Measurements from ENCODE around the gene LEP.
"Not testable (repeated sequence)": the region's sequence is repeated elsewhere in the genome, so short reads cannot be mapped to it uniquely, and the experiment has no call there.

Gene LEP

DNA sequence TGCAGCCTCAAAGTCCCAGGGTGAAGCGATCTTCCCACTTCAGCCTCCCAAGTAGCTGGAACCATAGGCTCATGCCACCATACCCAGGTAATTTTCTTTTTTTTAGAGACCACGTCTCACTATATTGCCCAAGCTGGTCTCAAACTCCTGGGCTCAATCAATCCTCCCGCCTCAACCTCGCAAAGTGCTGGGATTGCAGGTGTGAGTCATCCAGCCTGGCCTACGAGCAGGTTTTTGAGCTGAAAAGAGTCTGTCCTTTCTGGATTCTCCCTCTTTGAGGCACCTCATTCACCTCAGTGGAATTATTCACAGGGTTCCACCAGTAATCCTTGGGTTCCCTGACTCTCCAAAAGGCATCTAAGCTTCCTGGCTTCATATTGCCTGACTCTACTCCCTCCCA is 7.6 kb upstream of the LEP start:
- Histone ChIP-seq H3K36me3 (ENCODE audit: insufficient read depth, low read depth, low read length) (no peaks in the 10 kb centered on the region), H3K27ac (ENCODE audit: low read length) (no peak overlapping the region), H3K4me3 (ENCODE audit: low read length) (no peak overlapping the region), H3K9me3 (ENCODE audit: insufficient read depth, low read depth, low read length) (no peaks in the 10 kb centered on the region; the same call in 1 of the 2 replicates), H3K9ac (ENCODE audit: low read depth, low read length) (no peak overlapping the region), H3K27me3 (ENCODE audit: insufficient read depth, low read length) (no peaks in the 10 kb centered on the region; the same call in 1 of the 2 replicates), H3K4me1 (ENCODE audit: insufficient read depth, low read length) (no peaks in the 10 kb centered on the region)

DNA sequence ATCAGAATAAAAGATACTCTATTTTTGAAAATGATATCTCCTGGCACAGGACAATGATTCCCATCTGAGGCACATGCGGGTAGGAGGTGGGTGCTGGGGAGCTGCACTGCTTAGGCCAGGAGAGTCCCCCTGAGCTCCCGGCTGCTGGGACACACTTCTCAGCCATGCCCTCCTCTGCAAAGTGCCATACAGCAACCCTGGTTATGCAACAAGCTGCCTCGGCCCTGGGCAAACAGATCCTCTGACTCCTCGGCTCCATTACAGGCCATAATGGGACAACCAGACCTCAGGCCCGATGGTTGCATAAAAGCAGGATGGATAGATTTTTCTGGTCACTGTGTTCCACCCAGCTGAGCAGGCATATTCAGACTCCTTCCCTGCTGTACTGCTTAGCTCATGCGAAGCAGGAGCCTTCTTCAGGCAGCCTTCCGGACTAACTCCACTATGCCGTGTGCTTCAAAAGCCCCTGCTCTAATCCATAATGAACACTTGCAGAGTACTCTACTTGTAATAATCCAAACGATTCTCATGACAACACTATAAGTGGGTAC is 6.5 kb upstream of the LEP start:
- H3K4me1 ChIP-seq (ENCODE audit: insufficient read depth, low read length), result no peaks in the 10 kb centered on the region
- H3K4me3 ChIP-seq (ENCODE audit: low read length), result no peak overlapping the region
- peaks cover 4% of the 10 kb centered on the region; the same call in 1 of the 2 replicates for H3K9me3 ChIP-seq (ENCODE audit: insufficient read depth, low read depth, low read length)
- no peaks in the 10 kb centered on the region; the same call in 1 of the 2 replicates for H3K27me3 ChIP-seq (ENCODE audit: insufficient read depth, low read length)
- no peaks in the 10 kb centered on the region for H3K36me3 ChIP-seq (ENCODE audit: insufficient read depth, low read depth, low read length)
- H3K27ac ChIP-seq (ENCODE audit: low read length), result no peak overlapping the region
- no peak overlapping the region for H3K9ac ChIP-seq (ENCODE audit: low read depth, low read length)

DNA sequence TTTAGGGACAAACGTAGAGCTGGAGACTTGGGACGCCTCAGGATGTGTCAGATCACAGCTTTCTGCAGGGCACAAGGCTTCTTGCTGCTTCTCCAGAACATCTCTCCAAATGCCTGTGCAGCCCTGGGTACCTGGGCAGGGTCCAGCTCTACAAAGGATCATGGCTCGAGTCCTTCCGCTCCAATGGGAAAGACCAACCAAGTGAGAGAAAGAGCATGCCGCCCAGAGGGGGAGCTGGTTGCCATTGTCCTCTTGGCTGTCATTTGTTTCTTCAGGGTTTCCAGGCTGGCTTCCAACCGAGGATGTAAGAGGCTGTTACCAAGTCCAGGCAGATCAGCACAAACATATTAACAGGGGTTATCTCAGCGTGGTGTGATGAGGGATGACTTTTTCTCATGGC is 5.6 kb upstream of the LEP start:
- Histone ChIP-seq H3K9me3 (ENCODE audit: insufficient read depth, low read depth, low read length) (peaks cover 11% of the 10 kb centered on the region), H3K9ac (ENCODE audit: low read depth, low read length) (no peak overlapping the region), H3K27me3 (ENCODE audit: insufficient read depth, low read length) (no peaks in the 10 kb centered on the region; the same call in 1 of the 2 replicates), H3K4me3 (ENCODE audit: low read length) (no peak overlapping the region), H3K36me3 (ENCODE audit: insufficient read depth, low read depth, low read length) (no peaks in the 10 kb centered on the region), H3K27ac (ENCODE audit: low read length) (no peak overlapping the region), H3K4me1 (ENCODE audit: insufficient read depth, low read length) (no peaks in the 10 kb centered on the region)

DNA sequence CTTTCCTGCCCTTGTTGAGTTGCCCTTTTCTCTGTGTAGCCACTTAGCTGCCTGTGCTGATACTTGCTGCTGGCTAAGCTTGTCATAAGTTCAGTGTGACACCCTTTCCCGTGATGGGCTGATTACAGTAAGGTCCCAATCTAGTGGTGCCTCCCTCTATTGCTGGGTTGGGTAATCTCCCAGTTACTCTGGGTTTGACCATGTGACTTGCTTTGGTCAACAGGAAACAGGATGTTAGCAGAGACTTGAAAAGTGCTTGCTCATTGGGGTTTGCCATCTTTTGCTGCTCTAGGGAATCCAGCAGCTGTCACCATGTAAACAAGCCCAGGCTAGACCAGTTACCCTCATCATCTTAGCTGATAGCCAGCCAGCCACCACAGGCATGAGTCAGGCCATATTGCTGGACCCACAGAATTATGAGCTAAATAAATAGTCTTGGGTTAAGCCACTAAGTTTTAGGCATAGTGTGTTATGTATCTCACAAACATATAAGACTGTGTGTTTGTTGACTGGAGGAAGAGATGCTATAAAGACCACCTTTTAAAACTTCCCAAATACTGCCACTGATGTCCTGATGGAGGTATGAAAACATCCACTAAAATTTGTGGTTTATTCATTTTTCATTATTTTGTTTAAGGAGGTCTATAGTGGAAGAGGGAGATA is 4.0 kb upstream of the LEP start:
- H3K4me1 ChIP-seq (ENCODE audit: insufficient read depth, low read length), result no peaks in the 10 kb centered on the region
- H3K9me3 ChIP-seq (ENCODE audit: insufficient read depth, low read depth, low read length), result peaks cover 11% of the 10 kb centered on the region
- H3K27me3 ChIP-seq (ENCODE audit: insufficient read depth, low read length), result no peaks in the 10 kb centered on the region; the same call in 1 of the 2 replicates
- no peak overlapping the region for H3K4me3 ChIP-seq (ENCODE audit: low read length)
- H3K27ac ChIP-seq (ENCODE audit: low read length), result no peak overlapping the region
- no peak overlapping the region for H3K9ac ChIP-seq (ENCODE audit: low read depth, low read length)
- no peaks in the 10 kb centered on the region for H3K36me3 ChIP-seq (ENCODE audit: insufficient read depth, low read depth, low read length)

DNA sequence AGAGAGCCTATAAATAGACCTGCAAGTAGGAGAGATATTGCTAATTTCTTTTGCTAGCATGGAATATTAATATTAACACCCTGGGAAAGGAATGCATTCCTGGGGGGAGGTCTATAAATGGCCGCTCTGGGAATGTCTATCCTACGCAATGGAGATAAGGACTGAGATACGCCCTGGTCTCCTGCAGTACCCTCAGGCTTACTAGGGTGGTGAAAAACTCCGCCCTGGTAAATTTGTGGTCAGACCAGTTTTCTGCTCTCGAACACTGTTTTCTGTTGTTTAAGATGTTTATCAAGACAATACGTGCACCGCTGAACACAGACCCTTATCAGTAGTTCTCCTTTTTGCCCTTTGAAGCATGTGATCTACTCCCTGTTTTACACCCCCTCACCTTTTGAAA is 1.9 kb upstream of the LEP start:
- H3K36me3 ChIP-seq (ENCODE audit: insufficient read depth, low read depth, low read length); H3K4me3 ChIP-seq (ENCODE audit: low read length); H3K4me1 ChIP-seq (ENCODE audit: insufficient read depth, low read length); H3K27me3 ChIP-seq (ENCODE audit: insufficient read depth, low read length); H3K27ac ChIP-seq (ENCODE audit: low read length); H3K9ac ChIP-seq (ENCODE audit: low read depth, low read length): not testable (repeated sequence)
- peaks cover 11% of the 10 kb centered on the region for H3K9me3 ChIP-seq (ENCODE audit: insufficient read depth, low read depth, low read length)

DNA sequence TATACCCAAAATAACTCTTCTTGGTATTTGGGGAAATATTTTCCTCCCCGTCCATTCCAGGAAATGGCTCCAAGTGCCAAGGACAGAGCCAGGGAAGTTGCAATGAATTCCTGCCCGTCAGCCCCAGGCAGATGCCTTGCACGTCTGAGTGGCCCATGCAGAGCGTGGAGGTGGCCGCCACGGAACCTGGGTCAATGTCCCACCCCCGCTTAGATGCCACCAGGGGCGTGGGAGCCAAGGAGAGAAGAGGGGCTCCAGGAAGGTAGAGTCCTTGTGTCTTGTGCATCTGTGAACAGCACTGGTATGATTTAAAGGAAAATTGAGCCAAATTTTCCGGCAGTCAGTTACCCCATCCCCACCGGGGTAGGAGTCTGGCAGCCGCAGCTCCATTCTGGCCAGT is 1.6 kb downstream of the LEP start:
- Histone ChIP-seq H3K4me3 (ENCODE audit: low read length) (no peak overlapping the region), H3K4me1 (ENCODE audit: insufficient read depth, low read length) (no peaks in the 10 kb centered on the region), H3K27me3 (ENCODE audit: insufficient read depth, low read length) (no peaks in the 10 kb centered on the region), H3K36me3 (ENCODE audit: insufficient read depth, low read depth, low read length) (no peaks in the 10 kb centered on the region), H3K9ac (ENCODE audit: low read depth, low read length) (no peak overlapping the region), H3K27ac (ENCODE audit: low read length) (no peak overlapping the region), H3K9me3 (ENCODE audit: insufficient read depth, low read depth, low read length) (peaks cover 11% of the 10 kb centered on the region; the same call in 1 of the 2 replicates)

DNA sequence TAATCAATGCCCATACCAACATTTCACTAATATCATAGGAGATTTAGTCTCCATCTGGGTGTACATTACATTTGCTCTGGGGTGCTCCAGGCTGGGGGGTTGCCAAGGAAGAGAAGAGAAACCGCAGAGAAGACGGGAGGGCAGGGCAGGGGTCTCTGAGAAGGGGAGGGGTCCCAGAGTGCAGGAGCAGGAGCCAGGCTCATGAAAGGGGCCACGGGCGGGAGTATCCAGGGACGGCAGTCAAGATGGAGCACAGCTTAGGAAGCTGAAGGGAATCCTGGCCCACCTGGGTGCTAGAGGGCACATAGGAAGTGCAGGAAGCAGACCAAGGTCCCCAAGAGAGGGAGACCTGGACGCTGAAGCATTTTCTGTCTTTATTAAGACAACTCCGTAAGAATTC is 2.2 kb downstream of the LEP start:
- H3K36me3 ChIP-seq (ENCODE audit: insufficient read depth, low read depth, low read length), result no peaks in the 10 kb centered on the region
- peaks cover 11% of the 10 kb centered on the region; the same call in 1 of the 2 replicates for H3K9me3 ChIP-seq (ENCODE audit: insufficient read depth, low read depth, low read length)
- H3K27me3 ChIP-seq (ENCODE audit: insufficient read depth, low read length), result no peaks in the 10 kb centered on the region
- no peak overlapping the region for H3K4me3 ChIP-seq (ENCODE audit: low read length)
- H3K4me1 ChIP-seq (ENCODE audit: insufficient read depth, low read length), result no peaks in the 10 kb centered on the region
- no peak overlapping the region for H3K27ac ChIP-seq (ENCODE audit: low read length)
- no peak overlapping the region for H3K9ac ChIP-seq (ENCODE audit: low read depth, low read length)

DNA sequence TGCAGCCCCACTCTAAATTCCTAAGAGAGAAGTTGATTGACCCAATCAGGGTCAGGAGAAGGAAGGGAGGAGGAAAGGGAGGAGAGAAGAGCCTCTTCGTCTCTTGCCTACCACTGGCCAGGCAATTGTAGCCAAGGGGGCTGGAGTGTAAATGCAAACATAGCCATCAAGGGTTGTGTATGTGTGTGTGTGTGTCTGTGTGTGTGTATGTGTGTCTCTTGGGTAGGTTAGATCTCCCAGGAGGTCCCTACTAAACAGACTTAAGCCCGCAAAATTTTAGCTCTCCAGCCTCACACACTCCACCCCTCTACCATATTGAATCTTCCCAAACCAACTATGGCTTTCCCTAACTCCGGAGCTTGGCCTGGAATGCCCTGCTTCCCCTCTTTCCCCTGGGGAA is 3.8 kb downstream of the LEP start:
- H3K27ac ChIP-seq (ENCODE audit: low read length), result no peak overlapping the region
- peaks cover 4% of the 10 kb centered on the region; the same call in 1 of the 2 replicates for H3K9me3 ChIP-seq (ENCODE audit: insufficient read depth, low read depth, low read length)
- no peak overlapping the region for H3K9ac ChIP-seq (ENCODE audit: low read depth, low read length)
- H3K27me3 ChIP-seq (ENCODE audit: insufficient read depth, low read length), result no peaks in the 10 kb centered on the region
- no peak overlapping the region for H3K4me3 ChIP-seq (ENCODE audit: low read length)
- H3K4me1 ChIP-seq (ENCODE audit: insufficient read depth, low read length), result no peaks in the 10 kb centered on the region
- H3K36me3 ChIP-seq (ENCODE audit: insufficient read depth, low read depth, low read length), result no peaks in the 10 kb centered on the region

DNA sequence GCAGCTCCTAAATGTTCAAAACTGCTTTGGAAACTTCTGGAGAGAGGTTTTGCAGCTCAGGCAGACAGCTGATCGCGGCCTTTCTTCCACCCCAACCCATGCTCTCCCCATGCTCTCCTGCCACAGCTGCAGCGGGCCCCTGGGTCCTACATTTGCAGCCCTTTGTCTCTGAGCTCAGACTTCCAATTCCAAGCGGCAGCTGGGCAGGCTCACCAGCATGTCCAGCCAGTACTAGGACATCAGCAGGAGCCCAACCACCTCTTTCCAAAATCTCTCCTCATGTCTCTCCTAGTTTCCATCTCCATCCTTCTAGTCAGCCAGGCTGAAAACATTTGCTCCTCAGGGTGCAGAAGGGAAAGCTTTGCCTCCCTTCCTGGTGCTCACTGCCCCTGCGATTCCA is 6.0 kb downstream of the LEP start:
- Histone ChIP-seq H3K27me3 (ENCODE audit: insufficient read depth, low read length) (no peaks in the 10 kb centered on the region), H3K36me3 (ENCODE audit: insufficient read depth, low read depth, low read length) (no peaks in the 10 kb centered on the region), H3K4me3 (ENCODE audit: low read length) (no peak overlapping the region), H3K9ac (ENCODE audit: low read depth, low read length) (no peak overlapping the region), H3K4me1 (ENCODE audit: insufficient read depth, low read length) (no peaks in the 10 kb centered on the region), H3K9me3 (ENCODE audit: insufficient read depth, low read depth, low read length) (no peaks in the 10 kb centered on the region), H3K27ac (ENCODE audit: low read length) (no peak overlapping the region)

DNA sequence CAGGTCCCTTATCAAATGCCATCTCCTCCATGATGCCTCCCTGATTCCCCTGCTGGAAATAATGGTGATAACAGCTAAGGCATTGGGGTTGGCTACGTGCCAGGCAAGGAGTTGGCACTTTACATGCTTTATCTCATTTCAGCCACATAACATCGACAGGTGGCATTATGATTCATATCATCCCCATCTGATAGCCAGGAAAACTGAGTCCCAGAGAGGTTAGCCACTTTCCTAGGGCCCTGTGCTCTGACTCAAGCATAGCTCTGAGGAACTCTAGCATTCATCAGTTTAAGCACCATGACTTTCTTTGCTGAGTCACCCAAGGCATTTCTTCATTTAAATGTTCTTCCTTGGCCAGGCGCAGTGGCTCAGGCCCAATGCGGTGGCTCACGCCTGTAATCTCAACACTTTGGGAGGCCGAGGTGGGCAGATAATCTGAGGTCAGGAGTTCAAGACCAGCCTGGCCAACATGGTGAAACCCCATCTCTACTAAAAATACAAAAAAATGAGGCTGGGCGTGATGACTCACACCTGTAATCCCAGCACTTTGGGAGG is 6.6 kb downstream of the LEP start:
- Histone ChIP-seq H3K4me1 (ENCODE audit: insufficient read depth, low read length) (no peaks in the 10 kb centered on the region), H3K9ac (ENCODE audit: low read depth, low read length) (no peak overlapping the region), H3K9me3 (ENCODE audit: insufficient read depth, low read depth, low read length) (no peaks in the 10 kb centered on the region), H3K4me3 (ENCODE audit: low read length) (no peak overlapping the region), H3K27ac (ENCODE audit: low read length) (no peak overlapping the region), H3K36me3 (ENCODE audit: insufficient read depth, low read depth, low read length) (no peaks in the 10 kb centered on the region), H3K27me3 (ENCODE audit: insufficient read depth, low read length) (no peaks in the 10 kb centered on the region)

DNA sequence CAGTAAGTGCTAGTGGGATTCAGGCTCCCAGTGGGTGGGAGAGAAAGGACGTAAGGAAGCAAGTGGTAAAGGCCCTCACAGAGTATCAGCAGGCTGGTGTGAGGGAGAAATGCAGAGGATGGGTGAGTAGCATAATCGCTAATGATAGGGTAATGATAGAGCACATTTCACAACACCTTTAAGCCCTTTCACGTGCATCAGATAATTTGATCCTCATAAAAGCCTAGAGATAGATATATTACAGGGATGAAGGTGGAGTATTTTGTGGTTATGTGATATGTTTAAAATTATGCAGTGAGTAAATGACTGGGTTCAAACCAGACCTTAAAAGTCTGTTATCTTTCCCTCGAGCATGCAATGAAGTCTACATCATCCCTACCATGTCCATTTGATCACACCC is 10.3 kb downstream of the LEP start:
- Histone ChIP-seq H3K4me3 (ENCODE audit: low read length) (no peak overlapping the region), H3K27me3 (ENCODE audit: insufficient read depth, low read length) (no peaks in the 10 kb centered on the region), H3K4me1 (ENCODE audit: insufficient read depth, low read length) (no peaks in the 10 kb centered on the region), H3K36me3 (ENCODE audit: insufficient read depth, low read depth, low read length) (no peaks in the 10 kb centered on the region), H3K9me3 (ENCODE audit: insufficient read depth, low read depth, low read length) (no peaks in the 10 kb centered on the region), H3K9ac (ENCODE audit: low read depth, low read length) (no peak overlapping the region), H3K27ac (ENCODE audit: low read length) (no peak overlapping the region)

DNA sequence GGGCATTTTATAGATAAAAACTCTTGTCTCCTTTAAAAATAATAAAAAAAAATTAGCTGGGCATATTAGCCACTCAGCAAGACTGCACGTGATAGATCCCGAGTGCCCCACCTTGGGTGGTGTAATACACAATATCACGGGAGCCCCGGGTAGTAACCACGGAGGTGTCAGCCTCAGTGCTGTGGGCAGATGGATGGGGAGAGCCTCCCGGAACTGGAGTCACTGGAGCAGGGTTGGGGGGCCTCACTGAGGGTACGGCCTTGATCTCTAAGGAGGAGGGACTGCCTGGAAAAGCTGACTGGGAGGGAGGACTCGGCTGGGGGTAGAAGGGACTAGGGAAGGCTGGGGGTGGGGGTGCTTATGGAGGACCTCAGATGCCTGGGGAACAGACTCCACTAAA is 12.6 kb downstream of the LEP start:
- Histone ChIP-seq H3K4me3 (ENCODE audit: low read length) (no peak overlapping the region), H3K27ac (ENCODE audit: low read length) (no peak overlapping the region), H3K9ac (ENCODE audit: low read depth, low read length) (no peak overlapping the region), H3K4me1 (ENCODE audit: insufficient read depth, low read length) (no peaks in the 10 kb centered on the region), H3K36me3 (ENCODE audit: insufficient read depth, low read depth, low read length) (no peaks in the 10 kb centered on the region), H3K9me3 (ENCODE audit: insufficient read depth, low read depth, low read length) (no peaks in the 10 kb centered on the region), H3K27me3 (ENCODE audit: insufficient read depth, low read length) (no peaks in the 10 kb centered on the region)

Data from iPS-20b (cell line).